Stimulated activated memory B cell treated with anti-CD40 and anti-IgM and Interleukin-4, amounts not matched to agents 10 μg/mL and 1 μg/mL and 100 μg/mL, for 72 hours (primary cell): ENCODE data around the gene MGAM2.

Source experiments
- ATAC-seq: fragments of 150-1000 bp; cut with Tn5 transposase; 2 replicates; pipeline ENCODE4 v1.10.0; 2021
- H3K27ac Mint-ChIP-seq: one replicate; pipeline ENCODE4 v1.8.0; 2022; ENCODE audit warnings: mild to moderate bottlenecking, mixed read lengths
- H3K27me3 Mint-ChIP-seq: one replicate; pipeline ENCODE4 v1.8.0; 2022; ENCODE audit warnings: mixed read lengths
- H3K36me3 Mint-ChIP-seq: one replicate; pipeline ENCODE4 v1.8.0; 2022; ENCODE audit warnings: mixed read lengths
- H3K4me1 Mint-ChIP-seq: one replicate; pipeline ENCODE4 v1.8.0; 2022; ENCODE audit warnings: mixed read lengths
- H3K4me3 Mint-ChIP-seq: one replicate; pipeline ENCODE4 v1.8.0; 2022; ENCODE audit warnings: mild to moderate bottlenecking, moderate library complexity, mixed read lengths
- H3K9me3 Mint-ChIP-seq: one replicate; pipeline ENCODE4 v1.8.0; 2022; ENCODE audit warnings: mixed read lengths

Gene MGAM2

GRCh38 chr7:142139597-142140400, 28.3 kb downstream of the MGAM2 start:
- no peaks in the 10 kb centered on the region for H3K9me3 Mint-ChIP-seq
- H3K27ac Mint-ChIP-seq, result no peak overlapping the region
- H3K36me3 Mint-ChIP-seq, result no peaks in the 10 kb centered on the region
- no peak for ATAC-seq
- H3K4me1 Mint-ChIP-seq, result no peaks in the 10 kb centered on the region
- no peak overlapping the region for H3K4me3 Mint-ChIP-seq
- H3K27me3 Mint-ChIP-seq, result no peaks in the 10 kb centered on the region

- no peaks in the 10 kb centered on the region for H3K4me1 Mint-ChIP-seq
- no peaks in the 10 kb centered on the region for H3K9me3 Mint-ChIP-seq
- no peak overlapping the region for H3K27ac Mint-ChIP-seq
- no peak overlapping the region for H3K4me3 Mint-ChIP-seq
- H3K36me3 Mint-ChIP-seq, result no peaks in the 10 kb centered on the region
- H3K27me3 Mint-ChIP-seq, result no peaks in the 10 kb centered on the region
- ATAC-seq, result no peak
These were observed 29.0 kb downstream of the MGAM2 start for GRCh38 chr7:142140401-142140959.

- H3K4me1 Mint-ChIP-seq, result no peaks in the 10 kb centered on the region
- H3K27ac Mint-ChIP-seq, result no peak overlapping the region
- H3K36me3 Mint-ChIP-seq, result no peaks in the 10 kb centered on the region
- no peak overlapping the region for H3K4me3 Mint-ChIP-seq
- ATAC-seq, result no peak
- no peaks in the 10 kb centered on the region for H3K27me3 Mint-ChIP-seq
- H3K9me3 Mint-ChIP-seq, result no peaks in the 10 kb centered on the region
These were observed 31.2 kb downstream of the MGAM2 start for GRCh38 chr7:142142702-142143101.

DNA sequence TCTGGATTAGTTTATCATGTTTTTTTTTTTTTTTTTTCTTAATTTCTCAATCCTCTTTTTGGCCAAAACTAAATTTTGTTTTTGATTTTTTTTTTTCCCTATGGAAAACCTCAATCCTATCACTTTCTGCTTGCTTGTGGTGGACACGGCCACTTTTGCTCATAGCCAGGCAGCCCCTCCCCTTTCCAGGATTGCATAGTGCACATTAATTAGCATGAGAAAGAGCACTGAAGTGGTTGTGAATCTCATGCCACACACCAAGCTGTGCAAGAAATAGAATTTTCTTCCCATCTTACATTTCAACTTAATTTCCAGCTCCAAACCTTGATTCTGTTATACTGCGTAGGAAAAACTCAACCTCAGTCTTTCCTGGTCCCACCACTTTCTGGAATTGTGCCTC, 34.6 kb downstream of the MGAM2 start:
- no peaks in the 10 kb centered on the region for H3K4me1 Mint-ChIP-seq
- H3K4me3 Mint-ChIP-seq, result no peak overlapping the region
- no peaks in the 10 kb centered on the region for H3K27me3 Mint-ChIP-seq
- no peak overlapping the region for H3K27ac Mint-ChIP-seq
- no peak for ATAC-seq
- H3K9me3 Mint-ChIP-seq, result peaks cover 8% of the 10 kb centered on the region
- H3K36me3 Mint-ChIP-seq, result no peaks in the 10 kb centered on the region

GRCh38 chr7:142150356-142150755, 38.8 kb downstream of the MGAM2 start:
- H3K36me3 Mint-ChIP-seq, result no peaks in the 10 kb centered on the region
- no peak overlapping the region for H3K4me3 Mint-ChIP-seq
- no peak for ATAC-seq
- H3K9me3 Mint-ChIP-seq, result peaks cover 8% of the 10 kb centered on the region
- H3K4me1 Mint-ChIP-seq, result no peaks in the 10 kb centered on the region
- H3K27me3 Mint-ChIP-seq, result no peaks in the 10 kb centered on the region
- H3K27ac Mint-ChIP-seq, result no peak overlapping the region

DNA sequence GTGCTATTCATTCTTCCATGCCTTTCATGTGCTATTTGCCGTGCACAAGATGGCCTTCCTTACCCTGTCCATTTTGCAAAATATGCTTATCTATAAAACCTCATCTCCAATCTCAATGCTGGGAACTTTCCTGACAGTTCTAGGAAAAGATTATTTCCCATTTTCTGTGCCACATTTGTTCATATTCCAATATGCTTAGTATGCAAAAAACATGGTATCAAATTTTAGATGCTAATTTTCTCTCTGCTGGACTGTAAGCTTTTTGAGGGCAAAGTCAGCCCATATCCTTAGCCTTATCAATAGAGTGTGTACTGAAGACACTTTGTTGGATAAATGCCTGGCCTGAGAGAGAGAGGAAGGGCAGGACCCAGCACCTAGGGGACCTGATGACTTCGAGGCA, 39.4 kb downstream of the MGAM2 start:
- H3K27me3 Mint-ChIP-seq, result no peaks in the 10 kb centered on the region
- H3K9me3 Mint-ChIP-seq, result peaks cover 8% of the 10 kb centered on the region
- no peak for ATAC-seq
- H3K4me1 Mint-ChIP-seq, result no peaks in the 10 kb centered on the region
- H3K4me3 Mint-ChIP-seq, result no peak overlapping the region
- H3K27ac Mint-ChIP-seq, result no peak overlapping the region
- no peaks in the 10 kb centered on the region for H3K36me3 Mint-ChIP-seq

DNA sequence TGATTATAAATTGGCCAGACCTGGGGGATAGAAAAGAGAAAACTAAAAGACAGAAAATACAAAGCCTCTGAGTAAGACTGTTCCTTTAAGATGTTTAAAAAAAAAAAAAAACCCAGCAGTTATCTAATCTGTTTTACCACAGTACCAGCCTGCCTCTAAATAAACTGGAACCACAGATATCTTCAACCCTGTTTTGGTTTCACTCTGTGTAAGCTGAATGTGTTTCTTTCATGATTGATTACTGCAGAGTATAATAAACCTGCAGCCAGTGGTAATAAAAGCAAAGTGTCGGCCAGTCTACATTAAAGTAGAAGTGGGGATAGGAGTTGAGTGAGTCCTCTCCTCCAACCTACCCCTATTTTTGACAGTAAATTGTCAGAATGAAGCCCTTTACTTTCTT, 40.6 kb downstream of the MGAM2 start:
- Mint-ChIP-seq H3K4me1 (no peaks in the 10 kb centered on the region), H3K4me3 (no peak overlapping the region), H3K9me3 (peaks cover 8% of the 10 kb centered on the region), H3K36me3 (no peaks in the 10 kb centered on the region), H3K27me3 (no peaks in the 10 kb centered on the region), H3K27ac (no peak overlapping the region)
- ATAC-seq, result no peak

DNA sequence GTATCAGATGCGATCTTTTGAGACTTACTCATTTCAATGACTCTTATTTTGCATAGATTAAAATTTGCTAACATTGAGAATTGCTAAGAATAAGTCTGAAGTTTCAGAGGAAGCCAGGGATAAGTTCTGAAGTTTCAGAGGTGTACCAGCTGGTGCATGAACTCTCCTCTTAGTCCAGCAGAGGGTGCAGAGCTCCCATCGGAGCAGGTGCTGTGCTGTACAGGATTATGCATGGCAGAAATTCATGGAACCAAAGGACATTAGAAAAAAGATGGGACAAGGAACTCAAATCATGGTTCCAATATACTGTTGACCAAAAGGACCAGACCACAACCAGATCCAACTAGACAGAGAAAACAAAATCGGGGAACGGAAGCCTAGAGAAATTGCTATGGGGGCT, 41.9 kb downstream of the MGAM2 start:
- Mint-ChIP-seq H3K27me3 (no peaks in the 10 kb centered on the region), H3K36me3 (no peaks in the 10 kb centered on the region), H3K9me3 (peaks cover 2% of the 10 kb centered on the region), H3K4me1 (no peaks in the 10 kb centered on the region), H3K4me3 (no peak overlapping the region), H3K27ac (no peak overlapping the region)
- no peak for ATAC-seq

GRCh38 chr7:142158736-142159496, 47.4 kb downstream of the MGAM2 start:
- no peak overlapping the region for H3K4me3 Mint-ChIP-seq
- H3K9me3 Mint-ChIP-seq, result no peaks in the 10 kb centered on the region
- no peaks in the 10 kb centered on the region for H3K27me3 Mint-ChIP-seq
- no peak for ATAC-seq
- H3K4me1 Mint-ChIP-seq, result no peaks in the 10 kb centered on the region
- H3K36me3 Mint-ChIP-seq, result no peaks in the 10 kb centered on the region
- no peak overlapping the region for H3K27ac Mint-ChIP-seq

DNA sequence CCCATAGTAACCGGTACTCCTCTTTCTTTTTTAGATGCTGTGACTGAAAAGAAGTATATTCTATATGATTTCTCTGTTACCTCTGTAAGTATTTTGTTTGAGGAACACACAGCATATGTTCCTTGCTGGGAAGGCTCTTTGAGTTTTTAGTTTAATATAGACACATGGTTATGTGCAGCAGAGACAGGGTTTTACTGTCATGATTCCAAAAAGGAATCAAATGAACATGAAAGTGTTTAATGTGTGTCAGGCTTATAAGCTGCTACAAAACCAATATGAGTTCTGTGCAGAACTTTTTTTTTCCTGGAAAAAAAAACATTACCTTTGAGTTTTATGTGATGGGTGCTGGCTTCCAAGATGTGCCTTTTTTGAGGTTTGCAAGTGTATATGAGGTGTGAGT, 50.4 kb downstream of the MGAM2 start:
- Mint-ChIP-seq H3K36me3 (no peaks in the 10 kb centered on the region), H3K27me3 (no peaks in the 10 kb centered on the region), H3K4me3 (no peak overlapping the region), H3K4me1 (no peaks in the 10 kb centered on the region), H3K27ac (no peak overlapping the region), H3K9me3 (no peaks in the 10 kb centered on the region)
- ATAC-seq, result no peak

GRCh38 chr7:142168746-142169145, 57.2 kb downstream of the MGAM2 start:
- Mint-ChIP-seq H3K9me3 (peaks cover 1% of the 10 kb centered on the region), H3K27ac (no peak overlapping the region), H3K27me3 (no peaks in the 10 kb centered on the region), H3K36me3 (no peaks in the 10 kb centered on the region), H3K4me3 (no peak overlapping the region), H3K4me1 (no peaks in the 10 kb centered on the region)
- no peak for ATAC-seq

DNA sequence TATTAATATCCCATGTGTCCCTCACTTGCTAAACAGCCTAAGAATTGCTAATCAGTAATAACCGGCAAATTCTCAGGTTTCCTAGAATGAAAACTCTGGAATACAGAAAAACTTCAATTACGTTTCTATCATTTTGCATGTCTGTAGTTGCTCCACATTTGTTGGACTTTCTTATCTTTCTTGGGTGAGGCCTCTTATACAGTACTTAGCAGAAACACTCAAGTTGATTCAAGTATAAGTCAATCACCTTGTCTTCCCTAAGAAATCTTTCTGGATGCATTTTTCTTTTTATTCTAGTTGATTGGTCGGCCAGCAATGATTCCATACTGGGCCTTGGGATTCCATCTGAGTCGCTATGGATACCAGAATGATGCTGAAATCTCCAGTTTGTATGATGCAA, 61.4 kb downstream of the MGAM2 start:
- Mint-ChIP-seq H3K9me3 (peaks cover 10% of the 10 kb centered on the region), H3K27me3 (no peaks in the 10 kb centered on the region), H3K27ac (no peak overlapping the region)

DNA sequence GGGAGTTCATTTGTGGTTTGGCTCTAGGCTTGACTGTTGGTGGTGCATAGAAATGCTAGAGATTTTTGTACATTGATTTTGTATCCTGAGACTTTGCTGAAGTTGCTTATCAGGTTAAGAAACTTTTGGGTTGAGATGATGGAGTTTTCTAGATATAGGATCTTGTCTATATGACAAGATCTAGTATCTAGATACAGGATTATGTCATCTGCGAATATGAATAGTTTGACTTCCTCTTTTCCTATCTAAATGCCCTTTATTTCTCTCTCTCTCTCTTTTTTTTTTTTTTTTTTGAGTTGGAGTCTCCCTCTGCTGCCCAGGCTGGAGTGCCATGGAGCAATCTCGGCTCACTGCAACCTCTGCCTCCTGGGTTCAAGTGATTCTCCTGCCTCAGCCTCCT, 62.9 kb downstream of the MGAM2 start:
- Mint-ChIP-seq H3K4me3 (no peak overlapping the region), H3K4me1 (no peaks in the 10 kb centered on the region), H3K27ac (no peak overlapping the region), H3K36me3 (no peaks in the 10 kb centered on the region), H3K9me3 (peaks cover 10% of the 10 kb centered on the region), H3K27me3 (no peaks in the 10 kb centered on the region)
- no peak for ATAC-seq

More for the DNA sequence above, 61.4 kb downstream of the MGAM2 start:
- H3K36me3 Mint-ChIP-seq, result no peaks in the 10 kb centered on the region
- H3K4me1 Mint-ChIP-seq, result no peaks in the 10 kb centered on the region
- H3K4me3 Mint-ChIP-seq, result no peak overlapping the region
- ATAC-seq, result no peak

DNA sequence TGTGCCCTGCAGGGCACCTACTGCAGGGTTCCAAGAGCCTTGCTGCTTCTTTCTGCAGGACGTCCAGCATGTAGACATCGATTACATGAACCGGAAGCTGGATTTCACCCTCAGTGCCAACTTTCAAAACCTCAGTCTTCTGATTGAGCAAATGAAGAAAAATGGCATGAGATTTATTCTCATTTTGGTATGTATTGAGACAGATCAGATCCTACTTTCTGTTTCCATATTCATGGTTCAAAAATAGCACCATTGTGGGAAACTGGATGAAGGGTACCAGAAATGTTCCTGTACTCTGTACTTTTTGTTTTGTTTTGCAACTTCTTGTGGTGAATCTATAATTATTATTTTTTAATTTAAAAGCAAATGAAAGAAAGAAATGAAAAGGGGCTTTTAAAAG, 64.1 kb downstream of the MGAM2 start:
- Mint-ChIP-seq H3K4me1 (no peaks in the 10 kb centered on the region), H3K27ac (no peak overlapping the region), H3K9me3 (peaks cover 10% of the 10 kb centered on the region), H3K27me3 (no peaks in the 10 kb centered on the region), H3K4me3 (no peak overlapping the region), H3K36me3 (no peaks in the 10 kb centered on the region)
- ATAC-seq, result no peak

GRCh38 chr7:142176901-142177300, 65.4 kb downstream of the MGAM2 start:
- Mint-ChIP-seq H3K27ac (no peak overlapping the region), H3K4me1 (no peaks in the 10 kb centered on the region), H3K9me3 (peaks cover 10% of the 10 kb centered on the region), H3K27me3 (no peaks in the 10 kb centered on the region), H3K4me3 (no peak overlapping the region), H3K36me3 (no peaks in the 10 kb centered on the region)
- ATAC-seq, result no peak

GRCh38 chr7:142177869-142178268, 66.4 kb downstream of the MGAM2 start:
- H3K27ac Mint-ChIP-seq, result no peak overlapping the region

More at GRCh38 chr7:142177869-142178268, 66.4 kb downstream of the MGAM2 start:
- Mint-ChIP-seq H3K4me1 (no peaks in the 10 kb centered on the region), H3K36me3 (no peaks in the 10 kb centered on the region), H3K9me3 (peaks cover 10% of the 10 kb centered on the region), H3K4me3 (no peak overlapping the region), H3K27me3 (no peaks in the 10 kb centered on the region)
- ATAC-seq, result no peak
